K562 (cell line): ENCODE data around the gene KRTAP4-8.

ENCODE experiments used
- CTCF ChIP-seq, 3 experiments: IDR thresholded peaks in 2 of 3; conservative IDR thresholded peaks in 1 of 3; 2 replicates each; pipeline ENCODE4 v1.5.1; 2011 to 2012; ENCODE audit warnings: low read length in 3 of 3, mild to moderate bottlenecking in 3 of 3, control low read depth in 2 of 3, improper control_type of control experiment in 1 of 3, inconsistent platforms in 1 of 3, low read depth in 1 of 3, mixed read lengths in 1 of 3, moderate library complexity in 1 of 3; ENCODE audit not compliant: insufficient read depth in 2 of 3
- DNMT1 ChIP-seq: fragments of 450-650 bp; IDR thresholded peaks from 2 replicates; pipeline ENCODE4 v1.6.1; 2016; ENCODE audit warnings: antibody characterized with exemption, mild to moderate bottlenecking
- EP300 ChIP-seq: IDR thresholded peaks from 2 replicates; pipeline ENCODE4 v1.6.1; 2012; ENCODE audit warnings: low read length, improper control_type of control experiment
- ETS1 ChIP-seq: conservative IDR thresholded peaks from 2 replicates; pipeline ENCODE4 v1.6.1; 2011; ENCODE audit warnings: low read depth, mild to moderate bottlenecking, low read length; ENCODE audit not compliant: control insufficient read depth
- FOXA1 ChIP-seq: fragments of 450-650 bp; IDR thresholded peaks from 2 replicates; pipeline ENCODE4 v1.6.1; 2016; ENCODE audit warnings: mild to moderate bottlenecking, borderline replicate concordance
- POLR2A ChIP-seq: fragments of 450-650 bp; conservative IDR thresholded peaks from 2 replicates; pipeline ENCODE4 v1.6.1; 2016
- TCF7 ChIP-seq: sonication (generic); IDR thresholded peaks from 2 replicates; pipeline ENCODE4 v1.6.1; 2016; ENCODE audit warnings: antibody characterized with exemption, borderline replicate concordance
- ZNF274 ChIP-seq: IDR thresholded peaks from 2 replicates; pipeline ENCODE4 v1.6.1; 2011; ENCODE audit warnings: low read depth, mild to moderate bottlenecking, low read length, moderate library complexity, borderline replicate concordance

- TF ChIP-seq EP300 (no peak), POLR2A (no peak), DNMT1 (no peak), ETS1 (no peak), ZNF274 (no peak), FOXA1 (no peak), CTCF (IDR thresholded peaks at IDR 0.05 in 2 of 3, conservative IDR thresholded peaks at IDR 0.05 in 1 of 3; ENCODE audit: insufficient read depth in 2 of 3, low read depth in 1 of 3, low read length in 3 of 3) (no peak), TCF7 (no peak)
Observed at GRCh38 chr17:41058741-41059140, 39.2 kb downstream of the KRTAP4-8 start.
